AG10803 (cell line): Measurements from ENCODE around the gene TMEM232.
"Not testable (repeated sequence)": the region's sequence is repeated elsewhere in the genome, so short reads cannot be mapped to it uniquely, and the experiment has no call there.

Experiments
- DNase-seq: peaks from one replicate; pipeline ENCODE4 v3.0.0; 2010; ENCODE audit warnings: low read depth
- H3K4me3 ChIP-seq: 2 replicates; pipeline ENCODE4 v1.5.1; 2011; ENCODE audit warnings: mild to moderate bottlenecking, low read length, control low read depth
- CTCF ChIP-seq: conservative IDR thresholded peaks from 2 replicates; pipeline ENCODE4 v1.5.1; 2011; ENCODE audit warnings: mild to moderate bottlenecking, low read length, control low read depth, inconsistent platforms

Gene TMEM232

GRCh38 chr5:110705349-110705748 lies 21.1 kb downstream of the TMEM232 start:
- no peak overlapping the region for H3K4me3 ChIP-seq
- DNase-seq, result no peak
- no peak for TF ChIP-seq CTCF

- no peak for TF ChIP-seq CTCF
- no peak overlapping the region for H3K4me3 ChIP-seq
- DNase-seq, result no peak
These were observed 23.0 kb downstream of the TMEM232 start for GRCh38 chr5:110703481-110703880.

GRCh38 chr5:110702704-110703103 lies 23.8 kb downstream of the TMEM232 start:
- no peak for TF ChIP-seq CTCF
- DNase-seq, result no peak
- no peak overlapping the region for H3K4me3 ChIP-seq

- DNase-seq, result no peak
- no peak for TF ChIP-seq CTCF
- H3K4me3 ChIP-seq, result no peak overlapping the region
These were observed 24.2 kb downstream of the TMEM232 start for GRCh38 chr5:110702300-110702699.

- not testable (repeated sequence) for H3K4me3 ChIP-seq, DNase-seq
These were observed 33.8 kb downstream of the TMEM232 start for GRCh38 chr5:110692669-110693068.

- H3K4me3 ChIP-seq, DNase-seq: not testable (repeated sequence)
These were observed 35.9 kb downstream of the TMEM232 start for GRCh38 chr5:110690587-110690986.

- H3K4me3 ChIP-seq, result no peak overlapping the region
- TF ChIP-seq CTCF, result no peak
- DNase-seq, result no peak
These were observed 39.0 kb downstream of the TMEM232 start for GRCh38 chr5:110687485-110687884.

GRCh38 chr5:110686270-110686669 lies 40.2 kb downstream of the TMEM232 start:
- no peak overlapping the region for H3K4me3 ChIP-seq
- no peak for DNase-seq
- no peak for TF ChIP-seq CTCF
